ENCODE measurements around the gene FAM98A. TPM values are rescaled to one million over a fixed set of nuclear protein-coding genes. Genes with fewer than 3 reads are reported as not detected.

The FAM98A gene
- total RNA-seq, 1 donor, result 45.9 TPM

- H3K4me1 ChIP-seq (ENCODE audit: insufficient read depth, low read length), result no peaks in the 10 kb centered on the region
- H3K9me3 ChIP-seq (ENCODE audit: low read depth, low read length), result no peaks in the 10 kb centered on the region
- H3K4me3 ChIP-seq (ENCODE audit: low read length), result no peak overlapping the region
- no peaks in the 10 kb centered on the region for H3K27me3 ChIP-seq (ENCODE audit: insufficient read depth, low read length)
These were observed 22.0 kb downstream of the FAM98A start for GRCh38 chr2:33577084-33577483.

- no peaks in the 10 kb centered on the region for H3K9me3 ChIP-seq (ENCODE audit: low read depth, low read length)
- H3K27me3 ChIP-seq (ENCODE audit: insufficient read depth, low read length), result no peaks in the 10 kb centered on the region
- H3K4me3 ChIP-seq (ENCODE audit: low read length), result no peak overlapping the region
- H3K4me1 ChIP-seq (ENCODE audit: insufficient read depth, low read length), result no peaks in the 10 kb centered on the region
These were observed 25.4 kb downstream of the FAM98A start for GRCh38 chr2:33573657-33574056.

GRCh38 chr2:33570681-33571080 is 28.4 kb downstream of the FAM98A start:
- H3K9me3 ChIP-seq (ENCODE audit: low read depth, low read length), result no peaks in the 10 kb centered on the region
- H3K4me3 ChIP-seq (ENCODE audit: low read length), result no peak overlapping the region
- H3K4me1 ChIP-seq (ENCODE audit: insufficient read depth, low read length), result no peaks in the 10 kb centered on the region
- H3K27me3 ChIP-seq (ENCODE audit: insufficient read depth, low read length), result no peaks in the 10 kb centered on the region

DNA sequence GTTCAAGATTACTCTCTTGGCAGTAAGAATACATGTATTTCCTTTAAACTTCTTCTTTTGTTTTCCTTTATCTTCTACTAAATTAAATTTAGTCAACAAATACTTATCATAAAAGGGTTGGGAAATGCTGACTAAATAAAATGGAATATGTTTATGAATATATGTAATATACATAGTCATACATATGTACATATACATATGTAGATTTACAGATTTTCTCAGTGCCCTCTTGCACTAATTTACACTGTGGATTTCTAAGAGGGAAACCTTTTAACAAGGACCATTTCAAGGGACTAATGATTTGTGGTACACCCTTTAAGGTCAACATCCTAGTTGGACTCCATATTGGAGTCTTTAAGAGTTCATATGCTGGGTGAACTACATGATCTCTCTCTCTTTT is 37.2 kb downstream of the FAM98A start:
- Histone ChIP-seq H3K4me1 (ENCODE audit: insufficient read depth, low read length) (no peaks in the 10 kb centered on the region), H3K9me3 (ENCODE audit: low read depth, low read length) (no peaks in the 10 kb centered on the region), H3K4me3 (ENCODE audit: low read length) (no peak overlapping the region), H3K27me3 (ENCODE audit: insufficient read depth, low read length) (no peaks in the 10 kb centered on the region)

- H3K9me3 ChIP-seq (ENCODE audit: low read depth, low read length), result no peaks in the 10 kb centered on the region
- no peaks in the 10 kb centered on the region for H3K27me3 ChIP-seq (ENCODE audit: insufficient read depth, low read length)
- H3K4me1 ChIP-seq (ENCODE audit: insufficient read depth, low read length), result peaks cover 8% of the 10 kb centered on the region
- H3K4me3 ChIP-seq (ENCODE audit: low read length), result no peak overlapping the region
These were observed 39.1 kb downstream of the FAM98A start for GRCh38 chr2:33560017-33560416.

DNA sequence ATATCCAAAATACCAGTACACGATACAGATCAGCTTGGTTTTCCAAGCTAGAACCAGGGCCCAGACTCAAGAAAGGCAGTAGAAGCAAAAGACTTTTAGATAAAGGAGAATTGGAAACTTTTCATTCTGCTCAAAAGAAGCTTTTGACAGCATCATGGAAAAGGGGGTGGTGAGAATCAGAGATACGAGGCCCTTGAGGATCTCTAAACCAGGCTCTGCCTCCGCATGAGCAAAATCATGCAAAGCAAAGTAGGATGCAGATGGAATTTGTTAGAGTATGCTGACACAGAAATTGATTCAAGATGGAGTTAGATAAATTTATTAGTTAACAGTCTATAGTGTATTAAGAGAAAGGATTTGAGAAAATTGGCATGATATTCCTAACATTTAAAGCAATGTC is 39.8 kb downstream of the FAM98A start:
- no peaks in the 10 kb centered on the region for H3K9me3 ChIP-seq (ENCODE audit: low read depth, low read length)
- no peak overlapping the region for H3K4me3 ChIP-seq (ENCODE audit: low read length)
- no peaks in the 10 kb centered on the region for H3K27me3 ChIP-seq (ENCODE audit: insufficient read depth, low read length)
- H3K4me1 ChIP-seq (ENCODE audit: insufficient read depth, low read length), result peaks cover 14% of the 10 kb centered on the region

DNA sequence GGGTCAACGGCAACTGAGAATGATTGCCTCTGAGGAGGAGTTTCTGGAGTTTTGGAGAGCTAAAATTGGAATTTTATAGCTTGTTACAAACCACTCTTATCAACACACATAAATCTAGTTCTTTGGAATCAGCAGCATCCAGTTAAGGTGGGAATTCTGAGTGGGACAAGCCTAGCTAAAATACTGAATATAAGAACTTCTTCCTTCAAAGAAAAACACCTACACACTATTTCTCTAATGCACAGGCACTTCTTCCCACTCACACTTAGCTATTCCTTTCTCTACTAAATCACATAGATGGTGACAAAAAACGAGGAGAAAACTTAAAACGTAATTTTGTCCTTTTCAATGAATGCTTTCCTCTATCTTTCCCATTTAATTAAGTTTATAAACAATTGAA is 43.4 kb downstream of the FAM98A start:
- no peaks in the 10 kb centered on the region for H3K9me3 ChIP-seq (ENCODE audit: low read depth, low read length)
- no peak overlapping the region for H3K4me3 ChIP-seq (ENCODE audit: low read length)
- no peaks in the 10 kb centered on the region for H3K27me3 ChIP-seq (ENCODE audit: insufficient read depth, low read length)
- peaks cover 26% of the 10 kb centered on the region for H3K4me1 ChIP-seq (ENCODE audit: insufficient read depth, low read length)

DNA sequence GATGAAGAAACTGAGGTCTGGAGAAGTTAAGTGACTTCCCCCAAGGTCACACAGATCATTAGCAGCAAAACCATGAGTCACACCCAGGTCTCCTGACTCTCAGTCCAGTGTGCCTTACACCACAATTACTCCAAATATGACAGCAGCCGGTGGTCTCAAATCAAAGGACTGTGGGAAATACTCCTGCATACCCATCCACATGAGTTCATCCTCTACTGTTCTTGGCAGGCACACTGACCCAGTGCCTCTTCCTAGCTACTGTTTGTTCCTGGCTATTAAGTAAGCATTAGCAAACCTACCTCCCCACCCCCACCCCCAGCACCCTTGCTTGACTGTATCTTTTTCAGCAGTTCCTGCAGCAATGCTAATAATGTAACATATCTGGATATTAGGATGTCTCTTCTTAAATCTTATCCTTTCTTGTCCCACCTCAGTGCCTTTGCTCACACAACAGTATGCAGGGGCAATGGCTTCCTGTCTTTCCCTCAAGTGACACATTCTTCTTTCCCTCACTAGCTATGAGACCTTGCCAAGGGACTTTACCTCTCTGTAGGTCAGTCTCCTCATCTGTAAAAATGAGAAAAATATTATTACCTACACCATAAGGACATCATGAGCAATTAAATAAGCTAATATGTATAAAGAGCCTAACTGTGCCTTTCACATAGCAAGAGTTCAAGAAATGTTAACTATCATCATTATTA is 46.2 kb downstream of the FAM98A start:
- Histone ChIP-seq H3K9me3 (ENCODE audit: low read depth, low read length) (no peaks in the 10 kb centered on the region), H3K4me1 (ENCODE audit: insufficient read depth, low read length) (peaks cover 26% of the 10 kb centered on the region), H3K27me3 (ENCODE audit: insufficient read depth, low read length) (no peaks in the 10 kb centered on the region), H3K4me3 (ENCODE audit: low read length) (no peak overlapping the region)

- Histone ChIP-seq H3K27me3 (ENCODE audit: insufficient read depth, low read length) (no peaks in the 10 kb centered on the region), H3K4me3 (ENCODE audit: low read length) (no peak overlapping the region), H3K9me3 (ENCODE audit: low read depth, low read length) (no peaks in the 10 kb centered on the region), H3K4me1 (ENCODE audit: insufficient read depth, low read length) (peaks cover 20% of the 10 kb centered on the region)
These were observed 48.9 kb downstream of the FAM98A start for GRCh38 chr2:33550206-33550605.

- H3K9me3 ChIP-seq (ENCODE audit: low read depth, low read length), result no peaks in the 10 kb centered on the region
- no peak overlapping the region for H3K4me3 ChIP-seq (ENCODE audit: low read length)
- no peaks in the 10 kb centered on the region for H3K27me3 ChIP-seq (ENCODE audit: insufficient read depth, low read length)
- no peaks in the 10 kb centered on the region for H3K4me1 ChIP-seq (ENCODE audit: insufficient read depth, low read length)
These were observed 57.9 kb downstream of the FAM98A start for GRCh38 chr2:33541243-33541642.

DNA sequence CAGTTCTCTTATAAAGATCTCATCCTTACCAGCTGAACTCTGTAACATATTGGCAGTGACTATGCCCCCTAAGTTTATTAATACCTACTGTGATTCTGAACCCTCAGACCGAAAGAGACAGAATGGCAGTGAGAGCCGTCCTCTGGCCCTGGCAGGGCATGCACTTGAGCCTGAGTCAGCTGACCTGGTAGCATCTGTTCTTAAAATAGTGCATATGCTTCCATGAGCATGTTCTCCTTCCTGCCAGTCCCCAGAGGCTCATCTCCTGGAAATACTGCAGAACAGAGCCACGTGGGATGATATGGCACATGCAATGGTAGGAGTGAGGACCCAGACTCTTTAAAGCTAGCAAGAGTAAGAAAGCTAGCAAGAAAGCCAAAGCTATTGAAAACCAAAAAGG is 63.7 kb downstream of the FAM98A start:
- H3K4me1 ChIP-seq (ENCODE audit: insufficient read depth, low read length), result peaks cover 12% of the 10 kb centered on the region
- H3K4me3 ChIP-seq (ENCODE audit: low read length), result no peak overlapping the region
- no peaks in the 10 kb centered on the region for H3K9me3 ChIP-seq (ENCODE audit: low read depth, low read length)
- no peaks in the 10 kb centered on the region for H3K27me3 ChIP-seq (ENCODE audit: insufficient read depth, low read length)

Other genes with a start within 250 kb of the FAM98A start
- gene RASGRP3, start 122.7 kb downstream of the FAM98A start, total RNA-seq, result 31.5 TPM

Measured in mononuclear cell (primary cell).